Neuronal stem cell (in vitro differentiated cells): Measurements from ENCODE around the gene STK32B.

Source experiments
- DNase-seq: peaks from one replicate; pipeline ENCODE4 v3.0.0-alpha.2; 2013; ENCODE audit warnings: low spot score
- H2AFZ ChIP-seq: one replicate; pipeline ENCODE4 v1.6.1; 2013; ENCODE audit warnings: mild to moderate bottlenecking, low read length, inconsistent platforms
- H2AK5ac ChIP-seq: 2 replicates; pipeline ENCODE4 v1.6.1; 2013; ENCODE audit warnings: low read depth, mild to moderate bottlenecking, inconsistent platforms, low read length, moderate library complexity, mixed read lengths
- H2BK120ac ChIP-seq: 2 replicates; pipeline ENCODE4 v1.6.1; 2013; ENCODE audit warnings: low read depth, mild to moderate bottlenecking, inconsistent platforms, low read length, moderate library complexity, mixed read lengths
- H2BK12ac ChIP-seq: one replicate; pipeline ENCODE4 v1.6.1; 2013; ENCODE audit warnings: low read length, inconsistent platforms
- H2BK15ac ChIP-seq: 2 replicates; pipeline ENCODE4 v1.6.1; 2013; ENCODE audit warnings: mild to moderate bottlenecking, low read length, inconsistent platforms, mixed read lengths
- H2BK5ac ChIP-seq: one replicate; pipeline ENCODE4 v1.6.1; 2013; ENCODE audit warnings: inconsistent platforms, mild to moderate bottlenecking, low read length, moderate library complexity
- H3K14ac ChIP-seq: one replicate; pipeline ENCODE4 v1.6.1; 2013; ENCODE audit warnings: low read length, inconsistent platforms
- H3K18ac ChIP-seq: 2 replicates; pipeline ENCODE4 v1.6.1; 2013; ENCODE audit warnings: low read length, inconsistent platforms
- H3K23ac ChIP-seq: 2 replicates; pipeline ENCODE4 v1.6.1; 2013; ENCODE audit warnings: low read depth, mild to moderate bottlenecking, mixed read lengths, low read length, inconsistent platforms; ENCODE audit not compliant: poor library complexity
- H3K27ac ChIP-seq: replicated peaks from 3 replicates; pipeline ENCODE4 v1.5.1; 2013; ENCODE audit warnings: low read length, inconsistent platforms
- H3K27me3 ChIP-seq, 3 experiments: 2 replicates each; pipeline ENCODE4 v1.6.1; 2013; ENCODE audit warnings: low read length in 3 of 3, mild to moderate bottlenecking in 2 of 3, inconsistent platforms in 1 of 3, low read depth in 1 of 3, mixed read lengths in 1 of 3, moderate library complexity in 1 of 3; ENCODE audit not compliant: control insufficient read depth in 3 of 3, insufficient read depth in 3 of 3
- H3K36me3 ChIP-seq, 2 donors: replicated peaks in 1 of 2; 2 replicates each; pipeline ENCODE4 v1.6.1; 2013; ENCODE audit warnings: low read length in 2 of 2; ENCODE audit not compliant: control insufficient read depth in 2 of 2, insufficient read depth in 2 of 2
- H3K4ac ChIP-seq: 2 replicates; pipeline ENCODE4 v1.6.1; 2013; ENCODE audit warnings: inconsistent platforms, mild to moderate bottlenecking, low read length, moderate library complexity
- H3K4me1 ChIP-seq, 2 donors: 1 replicate in 1 of 2; 2 replicates in 1 of 2; pipeline ENCODE4 v1.6.1; 2013; ENCODE audit warnings: low read length in 2 of 2, low read depth in 1 of 2; ENCODE audit not compliant: control insufficient read depth in 2 of 2, insufficient read depth in 1 of 2
- H3K4me2 ChIP-seq: one replicate; pipeline ENCODE4 v1.6.1; 2013; ENCODE audit warnings: mild to moderate bottlenecking, low read length, inconsistent platforms; ENCODE audit not compliant: insufficient read depth, poor library complexity, severe bottlenecking
- H3K4me3 ChIP-seq, 2 donors: 2 replicates each; pipeline ENCODE4 v1.5.1; 2013; ENCODE audit warnings: low read length in 2 of 2, mild to moderate bottlenecking in 2 of 2, inconsistent platforms in 1 of 2, moderate library complexity in 1 of 2
- H3K79me1 ChIP-seq: one replicate; pipeline ENCODE4 v1.6.1; 2013; ENCODE audit warnings: low read depth, mild to moderate bottlenecking, inconsistent platforms, low read length, moderate library complexity
- H3K9ac ChIP-seq: one replicate; pipeline ENCODE4 v1.6.1; 2013; ENCODE audit warnings: mild to moderate bottlenecking, low read depth, low read length, inconsistent platforms; ENCODE audit not compliant: poor library complexity
- H3K9me3 ChIP-seq, 2 donors: replicated peaks in 1 of 2; 2 replicates each; pipeline versions ENCODE3 to v1.6.1; 2013; ENCODE audit warnings: low read length in 2 of 2, mild to moderate bottlenecking in 2 of 2, inconsistent platforms in 1 of 2, low read depth in 1 of 2, mixed read lengths in 1 of 2, moderate library complexity in 1 of 2; ENCODE audit not compliant: control insufficient read depth in 2 of 2, insufficient read depth in 1 of 2
- H4K8ac ChIP-seq: one replicate; pipeline ENCODE4 v1.6.1; 2013; ENCODE audit warnings: low read depth, mild to moderate bottlenecking, inconsistent platforms, low read length, moderate library complexity
- H4K91ac ChIP-seq: one replicate; pipeline ENCODE4 v1.6.1; 2013; ENCODE audit warnings: low read length, low read depth, mild to moderate bottlenecking, inconsistent platforms; ENCODE audit not compliant: poor library complexity
- WGBS, 2 donors: extraction: QIAGEN DNeasy Blood & Tissue Kit; methylation state at CpG; one replicate each; pipeline ENCODE4 v1.1.7; 2013; ENCODE audit warnings: missing lambda C conversion rate in 2 of 2, mixed read lengths in 1 of 2; ENCODE audit not compliant: insufficient read length in 2 of 2, insufficient replicate concordance in 1 of 2; ENCODE audit errors: extremely low coverage in 2 of 2; 5-methylcytosine and 5-hydroxymethylcytosine counted together

STK32B gene

GRCh38 chr4:5488413-5488812, 437.1 kb downstream of the STK32B start:
- Histone ChIP-seq H4K91ac (no peak overlapping the region), H2AFZ (no peak overlapping the region), H3K9ac (no peak overlapping the region), H3K4me2 (no peak overlapping the region), H3K4ac (no peak overlapping the region), H3K14ac (no peak overlapping the region), H2BK120ac (no peak overlapping the region), H3K79me1 (no peaks in the 10 kb centered on the region), H3K9me3 (peaks cover 0 to 1% of the 10 kb centered on the region in 2 donors), H3K27me3 (no peaks in the 10 kb centered on the region), H2BK15ac (no peak overlapping the region), H3K36me3 (no peaks in the 10 kb centered on the region), H3K27ac (no peak overlapping the region), H3K18ac (no peak overlapping the region), H2BK5ac (no peak overlapping the region), H4K8ac (no peak overlapping the region), H3K4me1 (no peaks in the 10 kb centered on the region), H3K4me3 (no peak overlapping the region), H2AK5ac (no peak overlapping the region), H3K23ac (no peak overlapping the region), H2BK12ac (no peak overlapping the region)
- no peak for DNase-seq

GRCh38 chr4:5489260-5489659, 438.0 kb downstream of the STK32B start:
- Histone ChIP-seq H3K18ac (no peak overlapping the region), H2BK12ac (no peak overlapping the region), H3K9ac (no peak overlapping the region), H3K27ac (no peak overlapping the region), H2AFZ (no peak overlapping the region), H4K8ac (no peak overlapping the region), H2BK120ac (no peak overlapping the region), H3K4ac (no peak overlapping the region), H3K4me1 (no peaks in the 10 kb centered on the region), H3K27me3 (no peaks in the 10 kb centered on the region), H2BK5ac (no peak overlapping the region), H3K4me2 (no peak overlapping the region), H4K91ac (no peak overlapping the region), H3K79me1 (no peaks in the 10 kb centered on the region), H3K23ac (no peak overlapping the region), H2AK5ac (no peak overlapping the region), H3K36me3 (no peaks in the 10 kb centered on the region), H3K9me3 (peaks cover 0 to 1% of the 10 kb centered on the region in 2 donors), H3K14ac (no peak overlapping the region), H2BK15ac (no peak overlapping the region), H3K4me3 (no peak overlapping the region)
- DNase-seq = no peak
- WGBS, 2 donors = no CpG with 5 or more reads among the region's 1 CpG

- Histone ChIP-seq H2BK15ac (no peak overlapping the region), H2BK5ac (no peak overlapping the region), H4K91ac (no peak overlapping the region), H3K4me2 (no peak overlapping the region), H3K9me3 (no peaks in the 10 kb centered on the region), H3K14ac (no peak overlapping the region), H3K27ac (no peak overlapping the region), H3K23ac (no peak overlapping the region), H2AK5ac (no peak overlapping the region), H2AFZ (no peak overlapping the region), H3K18ac (no peak overlapping the region), H2BK120ac (no peak overlapping the region), H4K8ac (no peak overlapping the region), H3K36me3 (no peaks in the 10 kb centered on the region), H2BK12ac (no peak overlapping the region), H3K79me1 (no peaks in the 10 kb centered on the region), H3K27me3 (peaks cover 0 to 3% (median 0%) of the 10 kb centered on the region in 3 experiments), H3K4me3 (no peak overlapping the region), H3K4ac (no peak overlapping the region), H3K4me1 (no peaks in the 10 kb centered on the region), H3K9ac (no peak overlapping the region)
- DNase-seq = no peak
- WGBS, 2 donors = no CpG with 5 or more reads among the region's 2 CpGs
These were observed 446.2 kb downstream of the STK32B start for GRCh38 chr4:5497489-5497888.

GRCh38 chr4:5500165-5500564, 448.9 kb downstream of the STK32B start:
- H2BK5ac ChIP-seq = no peak overlapping the region
- DNase-seq = no peak
- H3K36me3 ChIP-seq = no peaks in the 10 kb centered on the region
- H2BK120ac ChIP-seq = no peak overlapping the region
- H2AK5ac ChIP-seq = no peak overlapping the region
- H3K9ac ChIP-seq = no peak overlapping the region
- no peak overlapping the region for H3K14ac ChIP-seq
- no peaks in the 10 kb centered on the region for H3K79me1 ChIP-seq
- H3K27me3 ChIP-seq = peaks cover 0 to 3% (median 0%) of the 10 kb centered on the region in 3 experiments
- no peak overlapping the region for H2AFZ ChIP-seq
- H3K9me3 ChIP-seq = no peaks in the 10 kb centered on the region
- no peaks in the 10 kb centered on the region for H3K4me1 ChIP-seq
- H3K23ac ChIP-seq = no peak overlapping the region
- no peak overlapping the region for H4K8ac ChIP-seq
- no peak overlapping the region for H2BK15ac ChIP-seq
- no peak overlapping the region for H3K4me3 ChIP-seq
- H3K4me2 ChIP-seq = no peak overlapping the region
- H3K27ac ChIP-seq = no peak overlapping the region
- no peak overlapping the region for H3K18ac ChIP-seq
- H3K4ac ChIP-seq = no peak overlapping the region
- no CpG with 5 or more reads among the region's 3 CpGs for WGBS, 2 donors
- no peak overlapping the region for H2BK12ac ChIP-seq
- no peak overlapping the region for H4K91ac ChIP-seq
